GM21390 (cell line): ENCODE results near the gene HDLBP.

Experiments
- ATAC-seq: cut with Tn5 transposase; IDR thresholded peaks from one replicate; pipeline ENCODE4 v1.9.1; 2021; ENCODE audit not compliant: unreplicated experiment

The HDLBP gene

GRCh38 chr2:241229563-241230401 lies 85.7 kb downstream of the HDLBP start:
- no peak for ATAC-seq

GRCh38 chr2:241228860-241229516 lies 86.5 kb downstream of the HDLBP start:
- no peak for ATAC-seq

- no peak for ATAC-seq
These were observed 87.2 kb downstream of the HDLBP start for GRCh38 chr2:241228081-241228859.

- no peak for ATAC-seq
These were observed 87.9 kb downstream of the HDLBP start for GRCh38 chr2:241227594-241227993.

- ATAC-seq, result no peak
These were observed 88.5 kb downstream of the HDLBP start for GRCh38 chr2:241226723-241227572.

GRCh38 chr2:241225983-241226382 lies 89.5 kb downstream of the HDLBP start:
- ATAC-seq, result no peak

GRCh38 chr2:241225545-241225944 lies 89.9 kb downstream of the HDLBP start:
- no peak for ATAC-seq

- no peak for ATAC-seq
These were observed 90.5 kb downstream of the HDLBP start for GRCh38 chr2:241224851-241225438.

- no peak for ATAC-seq
These were observed 91.2 kb downstream of the HDLBP start for GRCh38 chr2:241224018-241224850.

- no peak for ATAC-seq
These were observed 92.1 kb downstream of the HDLBP start for GRCh38 chr2:241223211-241224017.

- no peak for ATAC-seq
These were observed 95.6 kb downstream of the HDLBP start for GRCh38 chr2:241219856-241220356.

GRCh38 chr2:241219030-241219382 lies 96.5 kb downstream of the HDLBP start:
- no peak for ATAC-seq

GRCh38 chr2:241218131-241219029 lies 97.1 kb downstream of the HDLBP start:
- no peak for ATAC-seq

- ATAC-seq, result peak; percentile 51
These were observed 98.0 kb downstream of the HDLBP start for GRCh38 chr2:241217320-241218031.

GRCh38 chr2:241216211-241216761 lies 99.2 kb downstream of the HDLBP start:
- no peak for ATAC-seq

GRCh38 chr2:241215421-241215820 lies 100.1 kb downstream of the HDLBP start:
- no peak for ATAC-seq

GRCh38 chr2:241214766-241215165 lies 100.7 kb downstream of the HDLBP start:
- no peak for ATAC-seq
